T1000 (cell line): Measurements from ENCODE around the gene HMGCR.
"Not testable (repeated sequence)": the region's sequence is repeated elsewhere in the genome, so short reads cannot be mapped to it uniquely, and the experiment has no call there.

Experiments
- DNase-seq: peaks from one replicate; lab custom pipeline; 2025; ENCODE audit warnings: mixed read lengths; lab: John Stamatoyannopoulos, UW

Gene HMGCR

GRCh38 chr5:75336615-75337336 lies at the start of gene HMGCR:
TSS of gene HMGCR (plus strand) at chr5:75337220. CDS start at chr5:75342606, 5,386 bp downstream.
- DNase-seq, result peak; percentile 97

GRCh38 chr5:75291844-75292243 lies 45.2 kb upstream of the HMGCR start:
- DNase-seq, result not testable (repeated sequence)

GRCh38 chr5:75300084-75300483 lies 36.9 kb upstream of the HMGCR start:
- no peak for DNase-seq

- no peak for DNase-seq
Measured at GRCh38 chr5:75303419-75303818, 33.6 kb upstream of the HMGCR start.

GRCh38 chr5:75304486-75304885 lies 32.5 kb upstream of the HMGCR start:
- DNase-seq, result not testable (repeated sequence)

- DNase-seq, result no peak
Measured at GRCh38 chr5:75306746-75307145, 30.3 kb upstream of the HMGCR start.

GRCh38 chr5:75310212-75310611 lies 26.8 kb upstream of the HMGCR start:
- no peak for DNase-seq

- not testable (repeated sequence) for DNase-seq
Measured at GRCh38 chr5:75319148-75319547, 17.9 kb upstream of the HMGCR start.

GRCh38 chr5:75319638-75320037 lies 17.4 kb upstream of the HMGCR start:
- no peak for DNase-seq

- DNase-seq, result no peak
Measured at GRCh38 chr5:75320371-75320770, 16.6 kb upstream of the HMGCR start.

GRCh38 chr5:75322066-75322465 lies 15.0 kb upstream of the HMGCR start:
- DNase-seq, result no peak

- DNase-seq, result no peak
Measured at GRCh38 chr5:75324791-75325190, 12.2 kb upstream of the HMGCR start.

- no peak for DNase-seq
Measured at GRCh38 chr5:75325242-75325641, 11.8 kb upstream of the HMGCR start.

- DNase-seq, result no peak
Measured at GRCh38 chr5:75330404-75330803, 6.6 kb upstream of the HMGCR start.

GRCh38 chr5:75331095-75332090 lies 5.6 kb upstream of the HMGCR start:
- no peak for DNase-seq

- DNase-seq, result not testable (repeated sequence)
Measured at GRCh38 chr5:75333759-75334158, 3.3 kb upstream of the HMGCR start.

- DNase-seq, result not testable (repeated sequence)
Measured at GRCh38 chr5:75334413-75334812, 2.6 kb upstream of the HMGCR start.

- DNase-seq, result no peak
Measured at GRCh38 chr5:75335486-75335885, 1.5 kb upstream of the HMGCR start.

- DNase-seq, result no peak
Measured at GRCh38 chr5:75335952-75336614, 937 bp upstream of the HMGCR start.

GRCh38 chr5:75337366-75338021 lies 474 bp downstream of the HMGCR start:
- DNase-seq, result no peak

- no peak for DNase-seq
Measured at GRCh38 chr5:75338408-75338807, 1.4 kb downstream of the HMGCR start.
